Head of caudate nucleus (tissue), 42 donors: ENCODE measurements around the gene GULP1.
"Not testable (repeated sequence)": the region's sequence is repeated elsewhere in the genome, so short reads cannot be mapped to it uniquely, and the experiment has no call there.

Experiments used
- DNase-seq, 42 donors: peaks; one replicate each; pipeline versions ENCODE4 v3.0.0 to v3.0.0-alpha.2; 2020 to 2021; ENCODE audit warnings: mixed read lengths in 7 of 42
- intact Hi-C: fragments of 100-400 bp; cut with DNase I; formaldehyde crosslinking; loops from one replicate; pipeline ENCODE4 v1.15.0; 2022

Gene GULP1

GRCh38 chr2:188291617-188292347 is at the start of gene GULP1:
GULP1 (plus strand) TSS chr2:188291874; CDS start chr2:188477703, 185,829 bp downstream.
- DNase-seq: peak; percentile 48 to 90 (median 78)
- intact Hi-C loops: no loop called here

- intact Hi-C loops: no loop called here
- DNase-seq: no peak
Measured at GRCh38 chr2:188243381-188243780, 48.3 kb upstream of the GULP1 start.

GRCh38 chr2:188244383-188244782 is 47.3 kb upstream of the GULP1 start:
- DNase-seq: peak in 28 of 42 donors; percentile 4 to 74 (median 30)

GRCh38 chr2:188245230-188245629 is 46.4 kb upstream of the GULP1 start:
- peak in 25 of 42 donors; percentile 3 to 51 (median 24) for DNase-seq
- intact Hi-C loops: no loop called here

More at GRCh38 chr2:188244383-188244782, 47.3 kb upstream of the GULP1 start:
- intact Hi-C loops: no loop called here

- intact Hi-C loops: no loop called here
Measured at GRCh38 chr2:188248513-188248912, 43.2 kb upstream of the GULP1 start.

GRCh38 chr2:188251034-188251433 is 40.6 kb upstream of the GULP1 start:
- DNase-seq: no peak
- intact Hi-C loops: no loop called here

More at GRCh38 chr2:188248513-188248912, 43.2 kb upstream of the GULP1 start:
- DNase-seq: no peak

GRCh38 chr2:188256420-188256819 is 35.3 kb upstream of the GULP1 start:
- DNase-seq: peak in 10 of 42 donors; percentile 11 to 60 (median 32)
- intact Hi-C loops: no loop called here

GRCh38 chr2:188265315-188265714 is 26.4 kb upstream of the GULP1 start:
- DNase-seq: no peak
- intact Hi-C loops: no loop called here

GRCh38 chr2:188267776-188268175 is 23.9 kb upstream of the GULP1 start:
- intact Hi-C loops: no loop called here
- DNase-seq: no peak

- DNase-seq: no peak
- intact Hi-C loops: no loop called here
Measured at GRCh38 chr2:188269004-188269403, 22.7 kb upstream of the GULP1 start.

GRCh38 chr2:188272121-188272520 is 19.6 kb upstream of the GULP1 start:
- DNase-seq: no peak

GRCh38 chr2:188274274-188274673 is 17.4 kb upstream of the GULP1 start:
- no peak for DNase-seq
- intact Hi-C loops: no loop called here

More at GRCh38 chr2:188272121-188272520, 19.6 kb upstream of the GULP1 start:
- intact Hi-C loops: no loop called here

GRCh38 chr2:188276255-188276654 is 15.4 kb upstream of the GULP1 start:
- no peak for DNase-seq
- intact Hi-C loops: no loop called here

GRCh38 chr2:188277786-188278185 is 13.9 kb upstream of the GULP1 start:
- intact Hi-C loops: no loop called here
- DNase-seq: no peak

- no peak for DNase-seq
- intact Hi-C loops: no loop called here
Measured at GRCh38 chr2:188278388-188279092, 13.1 kb upstream of the GULP1 start.

GRCh38 chr2:188279093-188279445 is 12.6 kb upstream of the GULP1 start:
- no peak for DNase-seq

GRCh38 chr2:188280811-188281222 is 10.9 kb upstream of the GULP1 start:
- DNase-seq: no peak
- intact Hi-C loops: no loop called here

More at GRCh38 chr2:188279093-188279445, 12.6 kb upstream of the GULP1 start:
- intact Hi-C loops: no loop called here

- DNase-seq: no peak
- intact Hi-C loops: no loop called here
Measured at GRCh38 chr2:188282907-188283306, 8.8 kb upstream of the GULP1 start.

- DNase-seq, intact Hi-C loops: not testable (repeated sequence)
Measured at GRCh38 chr2:188284251-188284650, 7.4 kb upstream of the GULP1 start.

GRCh38 chr2:188285049-188285448 is 6.6 kb upstream of the GULP1 start:
- intact Hi-C loops: no loop called here
- no peak for DNase-seq
